Activated B cell treated with CpG ODN at 0.5 μM for 24 hours (primary cell): Measurements from ENCODE around the gene SQOR. TPM values are rescaled to one million over a fixed set of nuclear protein-coding genes. Genes with fewer than 3 reads are reported as not detected.

Source experiments
- ATAC-seq: fragments of 200-7000 bp; cut with Tn5 transposase; one replicate; pipeline ENCODE4 v1.10.0; 2021; ENCODE audit warnings: low read depth, mild to moderate bottlenecking, moderate library complexity
- CTCF ChIA-PET: fragments of 350-600 bp; sonication (Branson Sonifier 250); formaldehyde crosslinking; loops from one replicate; lab custom pipeline; 2021; ENCODE audit warnings: antibody characterized with exemption; lab: Charles Lee
- POLR2A ChIA-PET: fragments of 350-600 bp; sonication (Branson Sonifier 250); formaldehyde crosslinking; loops from one replicate; lab custom pipeline; 2021; ENCODE audit warnings: antibody characterized with exemption; lab: Charles Lee
- DNase-seq: peaks from one replicate; pipeline ENCODE4 v3.0.0; 2022
- H3K27ac Mint-ChIP-seq: one replicate; pipeline ENCODE4 v1.8.0; 2020; ENCODE audit warnings: mixed read lengths
- H3K27me3 Mint-ChIP-seq: one replicate; pipeline ENCODE4 v1.8.0; 2021; ENCODE audit warnings: mixed read lengths
- H3K36me3 Mint-ChIP-seq: one replicate; pipeline ENCODE4 v1.8.0; 2021; ENCODE audit warnings: low read depth, mixed read lengths
- H3K4me1 Mint-ChIP-seq: one replicate; pipeline ENCODE4 v1.8.0; 2021; ENCODE audit warnings: mixed read lengths
- H3K4me3 Mint-ChIP-seq: one replicate; pipeline ENCODE4 v1.8.0; 2020; ENCODE audit warnings: mild to moderate bottlenecking, mixed read lengths
- H3K9me3 Mint-ChIP-seq: one replicate; pipeline ENCODE4 v1.8.0; 2020; ENCODE audit warnings: mixed read lengths
- CTCF ChIP-seq: fragments of 200-600 bp; IDR thresholded peaks from one replicate; pipeline ENCODE4 v1.8.0; 2022; ENCODE audit warnings: antibody characterized with exemption, mild to moderate bottlenecking
- intact Hi-C: fragments of 100-400 bp; cut with micrococcal nuclease; formaldehyde crosslinking; loops from one replicate; pipeline ENCODE4 v1.15.1; 2024
- total RNA-seq: library from RNA; stranded (reverse); gene quantifications from 2 replicates; pipeline ENCODE4 v1.2.3, GENCODE V29; 2022

SQOR gene
- total RNA-seq, 1 donor from 2014 or later = 39.2 TPM

- H3K27ac Mint-ChIP-seq = no peak overlapping the region
- ChIA-PET CTCF (no interaction called here), POLR2A (no interaction called here)
- H3K4me1 Mint-ChIP-seq = no peaks in the 10 kb centered on the region
- intact Hi-C loops = no loop called here
- H3K36me3 Mint-ChIP-seq = peaks cover 81% of the 10 kb centered on the region
- DNase-seq (no peak), ATAC-seq (no peak)
- H3K27me3 Mint-ChIP-seq = no peaks in the 10 kb centered on the region
- no peak overlapping the region for H3K4me3 Mint-ChIP-seq
- no peaks in the 10 kb centered on the region for H3K9me3 Mint-ChIP-seq
- TF ChIP-seq CTCF = no peak
These were observed 35.3 kb downstream of the SQOR start for GRCh38 chr15:45670091-45670490.

GRCh38 chr15:45670511-45670910, 35.7 kb downstream of the SQOR start:
- intact Hi-C loops = no loop called here
- Mint-ChIP-seq H3K27me3 (no peaks in the 10 kb centered on the region), H3K27ac (no peak overlapping the region), H3K4me1 (no peaks in the 10 kb centered on the region), H3K9me3 (no peaks in the 10 kb centered on the region), H3K4me3 (no peak overlapping the region), H3K36me3 (peaks cover 78% of the 10 kb centered on the region)
- DNase-seq = no peak
- ATAC-seq = no peak
- ChIA-PET POLR2A (no interaction called here), CTCF (no interaction called here)
- no peak for TF ChIP-seq CTCF

GRCh38 chr15:45674677-45675076, 39.8 kb downstream of the SQOR start:
- POLR2A ChIA-PET = no interaction called here
- ATAC-seq (no peak), DNase-seq (no peak)
- no peak overlapping the region for H3K27ac Mint-ChIP-seq
- no peak overlapping the region for H3K4me3 Mint-ChIP-seq
- peaks cover 84% of the 10 kb centered on the region for H3K36me3 Mint-ChIP-seq
- no peaks in the 10 kb centered on the region for H3K9me3 Mint-ChIP-seq
- CTCF ChIA-PET = no interaction called here
- no peaks in the 10 kb centered on the region for H3K27me3 Mint-ChIP-seq
- H3K4me1 Mint-ChIP-seq = no peaks in the 10 kb centered on the region
- TF ChIP-seq CTCF = no peak
- intact Hi-C loops = no loop called here

GRCh38 chr15:45677797-45678196, 43.0 kb downstream of the SQOR start:
- Mint-ChIP-seq H3K9me3 (no peaks in the 10 kb centered on the region), H3K36me3 (peaks cover 84% of the 10 kb centered on the region), H3K4me3 (no peak overlapping the region), H3K27ac (no peak overlapping the region), H3K4me1 (no peaks in the 10 kb centered on the region), H3K27me3 (no peaks in the 10 kb centered on the region)
- intact Hi-C loops = no loop called here
- DNase-seq (no peak), ATAC-seq (no peak)
- ChIA-PET CTCF (no interaction called here), POLR2A (no interaction called here)
- no peak for TF ChIP-seq CTCF

- ATAC-seq = no peak
- ChIA-PET POLR2A (no interaction called here), CTCF (no interaction called here)
- intact Hi-C loops = no loop called here
- peaks cover 82% of the 10 kb centered on the region for H3K36me3 Mint-ChIP-seq
- no peaks in the 10 kb centered on the region for H3K27me3 Mint-ChIP-seq
- no peaks in the 10 kb centered on the region for H3K4me1 Mint-ChIP-seq
- no peaks in the 10 kb centered on the region for H3K9me3 Mint-ChIP-seq
- no peak overlapping the region for H3K4me3 Mint-ChIP-seq
- no peak for TF ChIP-seq CTCF
- H3K27ac Mint-ChIP-seq = no peak overlapping the region
- no peak for DNase-seq
These were observed 43.8 kb downstream of the SQOR start for GRCh38 chr15:45678459-45679178.
